ENCODE measurements around the gene CRISP3.

CRISP3 gene

DNA sequence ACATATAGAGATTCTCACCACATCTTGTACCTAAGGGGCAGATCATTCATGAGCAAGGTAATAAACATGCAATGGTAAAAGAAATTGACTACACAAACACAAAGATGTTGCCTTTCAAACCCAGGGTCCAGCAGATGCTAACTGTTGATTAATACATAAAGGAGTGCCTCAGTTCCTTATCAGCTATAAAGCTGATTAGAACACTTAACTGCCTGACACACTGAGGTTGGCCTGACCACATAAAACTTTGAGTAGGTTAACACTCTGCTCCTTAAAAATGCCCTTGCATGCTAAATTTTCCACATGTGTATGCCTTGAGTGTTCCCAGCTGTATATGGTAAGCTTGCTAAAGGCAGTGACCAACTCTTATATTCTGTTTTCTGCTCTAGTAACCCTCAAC lies 45.7 kb downstream of the CRISP3 start:
- TF ChIP-seq, protein P1, sequence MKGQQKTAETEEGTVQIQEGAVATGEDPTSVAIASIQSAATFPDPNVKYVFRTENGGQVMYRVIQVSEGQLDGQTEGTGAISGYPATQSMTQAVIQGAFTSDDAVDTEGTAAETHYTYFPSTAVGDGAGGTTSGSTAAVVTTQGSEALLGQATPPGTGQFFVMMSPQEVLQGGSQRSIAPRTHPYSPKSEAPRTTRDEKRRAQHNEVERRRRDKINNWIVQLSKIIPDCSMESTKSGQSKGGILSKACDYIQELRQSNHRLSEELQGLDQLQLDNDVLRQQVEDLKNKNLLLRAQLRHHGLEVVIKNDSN (IDR thresholded peaks at IDR 0.05): no peak
- TF ChIP-seq, protein P2, sequence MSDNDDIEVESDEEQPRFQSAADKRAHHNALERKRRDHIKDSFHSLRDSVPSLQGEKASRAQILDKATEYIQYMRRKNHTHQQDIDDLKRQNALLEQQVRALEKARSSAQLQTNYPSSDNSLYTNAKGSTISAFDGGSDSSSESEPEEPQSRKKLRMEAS (IDR thresholded peaks at IDR 0.05): no peak
- no peak for TF ChIP-seq TCF12 (IDR thresholded peaks at IDR 0.05; ENCODE audit: low read depth)
- TF ChIP-seq EGR1 (IDR thresholded peaks at IDR 0.05): no peak
- TF ChIP-seq FOXM1 (IDR thresholded peaks at IDR 0.05; ENCODE audit: borderline replicate concordance, low read depth): no peak
- no peak for TF ChIP-seq ZBTB7A (IDR thresholded peaks at IDR 0.05; ENCODE audit: low read depth)
- TF ChIP-seq NFIC (IDR thresholded peaks at IDR 0.05): no peak
- TF ChIP-seq EP300 (IDR thresholded peaks at IDR 0.05; ENCODE audit: borderline replicate concordance): no peak
- no peak for TF ChIP-seq TEAD4 (IDR thresholded peaks at IDR 0.05)
- no peak for TF ChIP-seq CEBPB (IDR thresholded peaks at IDR 0.05)

DNA sequence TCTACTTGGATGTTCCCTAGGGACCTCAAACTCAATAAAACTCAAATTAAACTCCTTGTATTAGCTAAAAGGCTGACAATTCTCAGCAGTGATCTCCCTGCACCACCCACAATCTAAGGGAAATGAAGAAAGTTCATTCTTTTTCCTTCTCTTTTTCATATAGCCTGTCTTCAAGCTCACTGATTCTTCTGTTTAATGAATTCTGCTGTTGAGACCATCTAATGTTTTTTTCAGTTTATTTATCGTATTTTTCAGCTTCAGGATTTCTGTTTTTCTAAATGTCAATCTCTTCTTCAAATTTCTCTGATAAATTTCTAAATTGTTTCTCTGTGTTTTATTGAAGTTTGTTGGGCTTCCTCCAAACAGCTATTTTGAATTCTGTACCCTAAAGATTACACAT lies 50.7 kb downstream of the CRISP3 start:
- TF ChIP-seq CREB1 (IDR thresholded peaks at IDR 0.05; ENCODE audit: low read depth) (no peak), RAD21 (IDR thresholded peaks at IDR 0.05; ENCODE audit: low read depth) (no peak), NFIC (IDR thresholded peaks at IDR 0.05) (no peak), TCF12 (IDR thresholded peaks at IDR 0.05; ENCODE audit: low read depth) (no peak)
- TF ChIP-seq, protein P1 (IDR thresholded peaks at IDR 0.05): no peak

DNA sequence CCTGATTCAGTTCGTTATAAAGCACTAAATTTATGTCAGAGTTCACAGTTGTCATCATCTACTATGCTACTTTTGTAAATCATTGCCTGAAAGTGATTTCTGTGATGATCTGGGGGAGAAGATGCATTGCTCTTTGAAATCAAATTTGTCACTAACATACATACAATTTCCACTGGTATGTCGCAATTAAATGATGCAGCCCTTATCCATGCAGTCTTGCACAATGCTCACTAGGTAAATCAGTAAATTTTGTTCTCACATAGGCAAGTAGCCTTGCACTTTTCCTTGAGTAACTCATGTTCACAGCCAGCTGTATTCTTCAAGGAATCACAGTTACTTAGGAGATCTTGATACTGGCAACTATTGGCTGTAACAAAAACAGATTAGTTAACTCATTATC lies 51.7 kb downstream of the CRISP3 start:
- TF ChIP-seq EP300 (IDR thresholded peaks at IDR 0.05; ENCODE audit: borderline replicate concordance) (no peak), FOXM1 (IDR thresholded peaks at IDR 0.05; ENCODE audit: borderline replicate concordance, low read depth) (no peak), ZBTB7A (IDR thresholded peaks at IDR 0.05; ENCODE audit: low read depth) (no peak), RAD21 (IDR thresholded peaks at IDR 0.05; ENCODE audit: low read depth) (no peak)
- TF ChIP-seq, protein P1 (IDR thresholded peaks at IDR 0.05): no peak

Measured in Ishikawa (cell line).